Measurements from ENCODE around the gene ARIH2. TPM values are rescaled to one million over a fixed set of nuclear protein-coding genes. Genes with fewer than 3 reads are reported as not detected.

The ARIH2 gene
- total RNA-seq, 1 donor = 68.6 TPM

DNA sequence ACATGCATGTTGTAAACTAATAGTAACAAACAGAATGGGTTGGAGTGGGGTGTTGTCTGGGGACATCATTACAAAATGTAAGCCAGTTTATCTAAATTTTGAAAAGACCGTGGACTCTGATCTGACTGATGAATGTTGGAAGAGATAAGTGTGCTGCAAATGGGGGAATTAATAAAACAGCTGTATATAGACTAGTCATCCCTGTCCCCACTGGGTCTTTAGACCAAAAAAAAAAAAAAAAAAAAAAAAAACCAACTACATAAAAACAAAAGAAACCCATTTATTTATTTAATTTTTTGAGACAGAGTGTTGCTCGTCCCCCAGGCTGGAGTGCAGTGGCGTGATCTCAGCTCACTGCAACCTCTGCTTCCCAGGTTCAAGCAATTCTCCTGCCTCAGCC, 20.0 kb downstream of the ARIH2 start:
- TF ChIP-seq, protein P1, sequence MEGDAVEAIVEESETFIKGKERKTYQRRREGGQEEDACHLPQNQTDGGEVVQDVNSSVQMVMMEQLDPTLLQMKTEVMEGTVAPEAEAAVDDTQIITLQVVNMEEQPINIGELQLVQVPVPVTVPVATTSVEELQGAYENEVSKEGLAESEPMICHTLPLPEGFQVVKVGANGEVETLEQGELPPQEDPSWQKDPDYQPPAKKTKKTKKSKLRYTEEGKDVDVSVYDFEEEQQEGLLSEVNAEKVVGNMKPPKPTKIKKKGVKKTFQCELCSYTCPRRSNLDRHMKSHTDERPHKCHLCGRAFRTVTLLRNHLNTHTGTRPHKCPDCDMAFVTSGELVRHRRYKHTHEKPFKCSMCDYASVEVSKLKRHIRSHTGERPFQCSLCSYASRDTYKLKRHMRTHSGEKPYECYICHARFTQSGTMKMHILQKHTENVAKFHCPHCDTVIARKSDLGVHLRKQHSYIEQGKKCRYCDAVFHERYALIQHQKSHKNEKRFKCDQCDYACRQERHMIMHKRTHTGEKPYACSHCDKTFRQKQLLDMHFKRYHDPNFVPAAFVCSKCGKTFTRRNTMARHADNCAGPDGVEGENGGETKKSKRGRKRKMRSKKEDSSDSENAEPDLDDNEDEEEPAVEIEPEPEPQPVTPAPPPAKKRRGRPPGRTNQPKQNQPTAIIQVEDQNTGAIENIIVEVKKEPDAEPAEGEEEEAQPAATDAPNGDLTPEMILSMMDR (IDR thresholded peaks at IDR 0.05; ENCODE audit: insufficient read depth, low read length) = no peak
- no peak overlapping the region for H3K4me3 ChIP-seq (ENCODE audit: low read depth, low read length)
- DNase-seq (ENCODE audit: low read depth) = no peak

DNA sequence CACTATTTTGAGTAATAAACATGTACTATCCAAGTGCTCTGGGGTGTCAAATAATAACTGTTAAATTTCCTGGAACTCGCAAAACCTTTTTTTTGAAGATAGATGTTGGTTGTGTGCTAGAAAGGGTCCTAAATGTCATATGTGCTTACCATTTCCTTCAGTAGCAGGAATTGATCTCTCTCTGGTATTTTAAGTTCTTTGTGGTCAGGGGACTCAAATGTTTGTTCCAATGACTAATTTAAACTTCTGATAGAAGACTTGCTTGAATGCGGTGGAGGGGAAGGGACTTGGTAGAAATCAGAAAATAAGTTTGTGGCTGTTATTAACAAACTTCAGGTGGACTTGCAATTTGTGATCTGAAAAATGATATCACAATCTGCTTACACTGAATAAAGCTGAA, 26.8 kb downstream of the ARIH2 start:
- TF ChIP-seq, protein P1 (IDR thresholded peaks at IDR 0.05; ENCODE audit: insufficient read depth, low read length) = no peak
- DNase-seq (ENCODE audit: low read depth) = no peak

DNA sequence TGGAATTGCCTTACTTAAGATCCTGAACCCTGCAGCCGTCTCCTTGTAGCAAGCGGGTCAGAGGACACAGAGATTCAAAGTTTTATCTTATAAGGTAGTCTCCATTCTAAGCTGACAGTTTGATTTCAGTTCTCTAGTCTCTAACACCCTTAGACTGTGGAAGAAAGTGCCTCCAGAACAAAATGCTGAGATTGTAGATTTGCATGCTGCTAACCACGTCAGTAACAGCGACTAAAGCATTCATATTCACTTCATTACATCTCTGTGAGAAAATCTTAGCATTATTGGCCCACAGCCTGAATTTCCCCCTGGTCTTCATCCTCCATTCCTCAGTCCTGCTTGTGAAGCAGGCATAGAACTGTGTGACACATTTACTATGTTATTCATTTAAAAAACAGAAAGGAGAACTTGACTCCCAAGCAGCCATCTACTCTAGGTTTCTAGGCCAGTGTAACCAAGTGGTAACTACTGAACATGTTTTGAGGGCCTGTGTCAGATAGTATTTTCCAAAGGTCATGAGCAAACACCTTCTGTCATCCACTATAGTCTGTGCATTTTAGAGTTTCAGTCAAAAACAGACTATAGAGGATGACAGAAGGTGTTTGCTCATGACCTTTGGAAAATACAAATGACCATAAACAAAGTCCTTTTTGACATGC, 27.4 kb downstream of the ARIH2 start:
- H3K4me3 ChIP-seq (ENCODE audit: low read depth, low read length) = no peak overlapping the region
- TF ChIP-seq, protein P1 (IDR thresholded peaks at IDR 0.05; ENCODE audit: insufficient read depth, low read length) = no peak
- no peak for DNase-seq (ENCODE audit: low read depth)

More for the DNA sequence above, 26.8 kb downstream of the ARIH2 start:
- H3K4me3 ChIP-seq (ENCODE audit: low read depth, low read length) = no peak overlapping the region

DNA sequence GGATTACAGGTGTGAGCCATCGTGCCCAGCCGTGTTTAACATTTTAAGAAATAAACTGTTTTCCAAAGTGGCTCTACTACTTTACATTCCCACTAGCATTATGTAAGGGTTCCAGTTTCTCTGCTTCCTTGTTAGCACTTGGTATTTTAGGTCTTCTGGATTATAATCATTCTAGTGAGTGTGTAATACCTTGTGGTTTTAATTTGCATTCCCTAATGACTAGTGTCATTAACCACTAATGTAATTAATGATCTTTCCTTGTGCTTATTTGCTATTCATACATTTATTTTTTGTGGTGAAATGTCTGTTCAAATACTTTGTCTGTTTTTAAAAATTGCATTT, 30.7 kb downstream of the ARIH2 start:
- TF ChIP-seq, protein P1 (IDR thresholded peaks at IDR 0.05; ENCODE audit: insufficient read depth, low read length) = no peak
- no peak overlapping the region for H3K4me3 ChIP-seq (ENCODE audit: low read depth, low read length)
- DNase-seq (ENCODE audit: low read depth) = no peak

DNA sequence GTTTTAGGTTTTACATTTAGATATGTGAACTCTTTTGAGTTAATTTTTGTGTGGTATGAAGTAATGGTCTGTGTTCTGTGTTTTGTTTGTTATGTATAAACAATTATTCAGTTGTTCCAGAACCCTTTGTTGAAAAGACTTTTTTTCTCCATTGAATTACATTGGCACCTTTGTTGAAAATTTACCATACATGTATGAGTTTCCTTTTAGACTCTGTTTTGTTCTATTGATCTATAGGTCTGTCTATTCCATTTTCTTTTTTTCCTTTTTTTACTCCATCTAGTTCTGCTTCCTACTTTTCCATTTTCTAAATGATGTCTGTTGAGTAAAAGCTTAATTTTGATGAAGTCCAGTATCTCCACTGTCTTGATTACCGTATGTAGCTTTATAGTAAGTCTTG, 31.4 kb downstream of the ARIH2 start:
- TF ChIP-seq, protein P1 (IDR thresholded peaks at IDR 0.05; ENCODE audit: insufficient read depth, low read length) = no peak
- no peak overlapping the region for H3K4me3 ChIP-seq (ENCODE audit: low read depth, low read length)
- DNase-seq (ENCODE audit: low read depth) = no peak

DNA sequence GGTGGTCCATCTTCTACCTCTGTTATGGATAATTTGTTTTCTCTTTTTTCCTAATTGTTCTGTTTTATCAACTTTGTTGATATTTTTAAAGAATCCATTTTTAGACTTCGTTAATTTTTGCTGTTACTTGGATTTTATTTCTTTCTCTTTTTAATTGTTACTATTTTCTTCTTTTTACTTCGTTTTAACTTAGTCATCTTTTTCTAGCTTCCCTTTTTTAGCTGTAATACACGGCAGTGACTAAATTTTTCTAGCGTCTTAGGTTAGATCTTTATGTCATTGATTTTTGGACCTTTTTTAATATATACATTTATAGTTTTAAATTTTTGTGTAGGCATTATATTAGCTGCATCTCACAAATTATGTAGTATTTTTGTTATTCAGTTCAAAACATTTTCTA, 33.1 kb downstream of the ARIH2 start:
- no peak for DNase-seq (ENCODE audit: low read depth)
- TF ChIP-seq, protein P1 (IDR thresholded peaks at IDR 0.05; ENCODE audit: insufficient read depth, low read length) = no peak
- no peak overlapping the region for H3K4me3 ChIP-seq (ENCODE audit: low read depth, low read length)

Data from fibroblast of the aortic adventitia (primary cell).